Measurements from ENCODE around the gene RGS8.

RGS8 gene

DNA sequence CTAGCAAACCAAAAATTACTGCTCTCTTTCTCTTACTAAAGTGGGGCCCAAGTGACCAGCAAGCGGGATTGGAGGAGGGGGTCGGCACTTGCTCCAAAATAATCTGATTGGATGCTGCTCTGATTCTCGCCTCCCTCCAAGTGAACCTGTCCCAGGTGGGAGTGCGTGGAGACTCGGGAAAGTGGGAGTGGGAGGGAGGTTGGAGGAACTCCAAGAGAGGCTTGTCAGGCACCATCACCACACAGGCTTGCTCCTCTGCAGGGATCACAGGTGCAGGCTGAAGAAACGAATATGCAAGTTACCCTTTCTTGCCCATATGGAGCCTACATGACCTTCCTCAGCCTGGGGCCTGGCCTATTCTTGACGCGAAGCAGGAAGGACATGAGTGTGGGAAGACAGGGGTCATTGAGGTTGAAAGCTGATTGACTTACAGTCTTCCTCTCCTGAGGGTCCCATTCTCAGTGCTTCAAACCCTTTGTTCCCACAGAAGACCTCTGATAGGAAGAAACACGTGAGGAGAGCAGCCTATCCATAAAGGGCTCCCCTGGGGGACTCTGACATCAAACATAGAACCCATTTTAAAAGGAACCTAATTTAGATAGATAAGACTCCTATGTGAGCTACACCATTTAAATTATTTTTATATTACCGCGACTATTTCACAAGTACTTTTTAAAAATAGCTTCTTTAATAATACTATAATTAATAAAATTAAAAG is 14.2 kb downstream of the RGS8 start:
- DNase-seq, result no peak

GRCh38 chr1:182669266-182669665 is 15.1 kb downstream of the RGS8 start:
- no peak for DNase-seq

GRCh38 chr1:182668521-182669054 is 15.8 kb downstream of the RGS8 start:
- no peak for DNase-seq

DNA sequence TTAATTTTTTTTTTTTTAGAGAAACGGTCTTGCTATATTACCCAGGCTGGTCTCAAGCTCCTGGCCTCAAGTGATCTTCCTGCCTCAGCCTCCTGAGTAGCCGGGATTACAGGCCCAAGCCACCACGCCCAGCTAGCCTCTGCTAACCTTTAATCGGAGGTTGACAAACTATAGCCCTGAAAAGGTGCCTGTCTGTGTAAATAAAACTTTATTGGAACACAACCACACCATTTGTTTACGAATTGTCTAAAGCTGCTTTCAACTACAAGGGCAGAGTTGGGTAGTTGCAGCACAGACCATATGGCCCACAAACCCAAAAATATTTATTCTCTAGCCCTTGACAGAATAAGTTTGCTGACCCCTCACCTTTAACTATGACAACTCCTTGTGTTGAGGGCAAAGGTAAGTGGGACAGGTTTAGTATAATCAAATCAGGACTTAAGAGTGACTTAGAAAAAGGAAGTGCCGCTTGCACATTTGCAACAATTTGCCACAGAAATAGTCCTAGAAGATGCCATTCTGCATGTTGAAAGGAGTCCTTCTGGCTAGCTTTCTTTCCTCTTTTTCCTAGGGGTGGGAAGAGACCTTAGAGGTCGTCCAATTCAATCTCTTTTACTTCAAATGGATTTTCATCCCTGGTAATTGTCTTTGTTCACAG is 16.4 kb downstream of the RGS8 start:
- no peak for DNase-seq

- no peak for DNase-seq
Observed at GRCh38 chr1:182666706-182667105, 17.7 kb downstream of the RGS8 start.

DNA sequence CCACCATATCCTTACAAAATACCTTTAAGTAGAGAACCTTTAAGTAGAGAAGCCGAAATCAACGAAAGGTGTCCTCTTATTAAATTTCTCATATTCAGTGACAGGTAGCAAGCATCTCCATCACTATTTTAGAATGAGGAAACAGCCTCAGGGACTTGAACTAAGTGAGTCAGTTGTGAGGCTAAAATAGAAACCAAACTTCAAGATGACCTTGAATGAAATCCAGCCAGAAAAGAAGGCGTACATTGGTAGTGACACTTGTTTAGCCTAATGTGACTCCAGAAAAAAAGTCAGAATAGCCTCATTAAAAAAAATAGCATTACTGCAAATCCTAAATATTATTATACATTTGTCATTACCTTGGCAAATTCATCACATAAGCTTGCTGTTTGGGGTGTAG is 20.1 kb downstream of the RGS8 start:
- DNase-seq, result no peak

- DNase-seq, result no peak
Observed at GRCh38 chr1:182662956-182663355, 21.4 kb downstream of the RGS8 start.

- no peak for DNase-seq
Observed at GRCh38 chr1:182662121-182662890, 22.1 kb downstream of the RGS8 start.

GRCh38 chr1:182658055-182658454 is 26.3 kb downstream of the RGS8 start:
- DNase-seq, result no peak

DNA sequence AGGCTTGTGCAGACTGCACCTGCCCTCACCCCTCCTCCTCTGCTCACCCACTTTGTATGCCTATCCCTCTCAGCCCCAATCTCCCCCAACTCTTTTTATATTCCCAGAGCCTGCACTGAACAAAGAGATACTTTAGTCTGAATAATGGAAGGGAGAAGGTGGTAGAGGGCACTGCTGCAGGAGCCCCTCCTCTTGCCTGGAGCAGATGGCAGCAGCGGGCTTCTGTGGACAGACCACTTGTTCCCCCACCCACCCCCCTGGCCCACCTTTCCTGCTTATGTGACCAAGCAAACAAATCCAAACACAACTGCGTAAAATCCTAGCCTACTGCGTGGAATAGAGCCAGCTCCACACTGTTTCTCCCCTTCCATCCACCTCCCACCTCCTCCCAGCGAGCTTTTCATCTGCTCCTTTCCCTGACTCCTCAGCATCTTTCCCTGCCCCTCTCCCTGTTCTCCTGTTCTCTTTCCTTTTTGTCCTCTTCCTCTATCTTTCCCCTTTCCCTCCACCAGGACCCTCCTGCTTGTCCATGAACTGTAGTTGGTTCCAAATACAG is 27.5 kb downstream of the RGS8 start:
- no peak for DNase-seq

DNA sequence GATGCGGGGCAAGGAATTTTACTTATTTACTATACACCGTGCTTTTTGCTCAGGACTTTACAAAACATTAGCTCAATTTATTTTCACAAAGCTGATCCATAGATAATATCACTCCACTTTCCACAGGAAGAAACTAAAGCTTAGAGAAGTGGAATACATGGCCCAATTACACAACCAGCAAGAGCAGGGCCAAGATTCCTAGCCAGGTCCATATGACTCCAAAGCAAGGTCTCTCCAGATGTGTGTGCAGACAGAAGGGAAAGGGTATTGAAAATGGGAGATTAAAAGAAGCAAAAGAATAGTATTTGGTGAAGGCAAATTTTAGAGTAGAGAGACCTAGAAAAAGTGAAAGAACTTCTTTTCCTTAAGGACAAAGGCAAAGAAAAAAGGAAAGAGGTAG is 30.4 kb downstream of the RGS8 start:
- DNase-seq, result no peak

DNA sequence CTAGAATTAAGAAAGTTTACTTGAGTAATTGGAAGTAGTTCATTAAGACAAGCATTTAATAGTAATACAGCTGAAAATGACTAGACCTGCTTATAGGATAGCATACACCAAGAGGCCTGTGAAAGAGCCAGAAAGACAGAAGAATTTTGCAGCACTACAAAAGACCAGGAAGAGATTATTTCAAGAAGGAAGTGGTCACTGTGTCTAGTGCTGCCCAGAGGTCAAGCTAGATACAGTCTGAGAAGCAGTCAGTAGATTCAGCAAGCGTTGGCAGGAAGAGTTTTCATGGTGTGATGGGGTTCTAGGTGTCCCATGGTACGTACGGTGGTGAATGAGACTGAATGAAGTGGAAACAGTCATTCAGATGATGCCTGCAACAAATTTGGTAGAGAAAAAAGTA is 31.5 kb downstream of the RGS8 start:
- DNase-seq, result no peak

DNA sequence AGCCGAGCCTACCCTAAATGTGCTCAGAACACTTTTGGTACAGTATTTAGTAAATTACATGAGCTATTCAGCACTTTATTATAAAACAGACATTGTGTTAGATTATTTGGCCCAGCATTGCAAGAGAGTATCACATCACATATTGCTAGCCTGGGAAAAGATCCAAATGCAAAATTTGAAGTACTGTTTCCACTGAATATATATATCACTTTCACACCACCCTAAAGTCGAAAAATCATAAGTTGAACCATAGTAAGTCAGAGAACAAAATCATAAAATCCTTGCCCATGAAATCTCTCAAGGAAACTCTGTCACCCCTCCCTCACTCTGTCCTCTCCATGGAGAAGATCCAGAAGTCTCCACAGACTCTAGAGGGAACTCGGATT is 33.1 kb downstream of the RGS8 start:
- DNase-seq, result no peak

DNA sequence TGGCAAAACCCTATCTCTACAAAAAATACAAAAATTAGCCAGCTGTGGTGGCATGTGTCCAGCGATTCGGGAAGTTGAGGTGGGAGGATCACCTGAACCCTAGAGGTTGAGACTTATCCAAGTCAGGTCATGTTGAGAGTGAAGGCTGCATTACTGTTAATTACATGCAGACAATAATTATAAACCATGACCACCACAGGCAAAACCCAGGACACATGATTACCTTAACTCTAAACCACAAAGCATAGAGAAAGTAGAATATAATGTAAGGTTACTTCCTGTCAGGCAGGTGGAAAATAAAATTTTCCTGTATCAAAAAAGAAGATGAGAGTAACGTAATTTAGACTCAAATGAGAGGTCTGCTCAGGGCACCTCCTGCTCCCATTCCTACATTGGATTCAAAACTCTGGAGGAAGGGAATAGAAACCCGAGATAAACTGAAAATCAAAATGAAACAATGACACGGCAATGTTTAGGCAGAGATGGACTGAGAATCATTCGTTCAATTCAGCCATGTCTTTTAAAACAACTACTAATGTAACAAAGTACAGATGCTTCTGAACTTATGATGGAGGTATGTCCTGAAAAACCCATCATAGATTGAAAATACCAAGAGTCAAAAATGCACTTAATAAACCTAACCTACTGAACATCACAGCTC is 33.6 kb downstream of the RGS8 start:
- DNase-seq, result no peak

DNA sequence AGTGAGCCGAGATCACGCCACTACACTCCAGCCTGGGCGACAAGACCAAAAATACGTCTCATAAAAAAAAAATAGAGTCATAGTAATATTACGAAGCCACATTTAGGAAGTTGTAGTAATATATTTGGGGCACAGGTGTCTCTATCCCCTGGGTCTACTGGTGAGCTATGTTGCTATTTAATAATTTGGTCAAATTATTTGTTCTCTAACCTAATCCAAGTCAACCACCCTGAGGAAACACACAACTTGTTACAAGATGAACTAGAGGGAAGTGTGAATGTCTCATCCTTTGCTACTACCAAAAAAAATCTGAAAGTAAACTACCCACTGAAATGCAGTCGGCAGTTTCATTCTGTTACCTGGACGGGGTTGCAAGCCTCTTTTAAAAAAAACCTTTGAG is 35.3 kb downstream of the RGS8 start:
- no peak for DNase-seq

DNA sequence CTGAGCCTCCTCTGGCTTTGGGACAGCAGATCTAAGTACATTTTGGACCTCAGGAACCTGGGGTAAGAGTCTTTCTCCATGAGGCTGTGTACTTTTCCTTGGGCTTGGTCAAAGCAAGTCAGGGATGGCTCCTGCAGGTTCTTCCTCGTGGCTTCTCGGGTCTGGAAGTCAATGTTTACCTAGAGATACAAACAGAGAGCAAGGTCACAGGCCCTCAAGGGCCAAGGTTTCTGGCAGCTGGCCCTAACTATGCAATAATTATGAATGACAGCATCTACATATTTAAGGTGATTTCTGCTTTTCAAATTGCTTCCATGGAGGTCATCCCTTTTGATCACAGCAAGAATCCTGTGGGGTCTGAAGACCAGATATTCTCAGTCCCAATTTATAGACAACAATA is 37.6 kb downstream of the RGS8 start:
- no peak for DNase-seq

GRCh38 chr1:182644886-182645285 is 39.5 kb downstream of the RGS8 start:
- no peak for DNase-seq

DNA sequence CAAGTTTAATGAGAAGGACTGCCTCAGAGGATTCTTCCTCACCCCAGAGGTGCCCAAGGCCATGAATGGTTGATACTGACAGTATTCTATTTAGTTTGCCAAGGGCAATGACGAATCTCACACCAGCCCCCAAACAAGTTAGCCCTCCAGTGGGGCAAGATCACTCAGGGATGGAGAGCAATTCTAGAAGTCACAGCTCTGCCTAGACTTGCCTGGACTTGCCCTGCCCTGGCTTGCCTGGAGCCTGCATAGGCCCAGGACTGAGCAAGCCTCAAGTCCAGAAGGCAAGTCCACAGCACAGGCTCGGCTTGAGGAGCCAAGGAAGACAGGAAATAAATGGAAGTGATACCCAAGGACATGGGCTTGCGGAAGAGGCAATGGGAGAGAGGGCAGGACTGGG is 40.7 kb downstream of the RGS8 start:
- no peak for DNase-seq

DNA sequence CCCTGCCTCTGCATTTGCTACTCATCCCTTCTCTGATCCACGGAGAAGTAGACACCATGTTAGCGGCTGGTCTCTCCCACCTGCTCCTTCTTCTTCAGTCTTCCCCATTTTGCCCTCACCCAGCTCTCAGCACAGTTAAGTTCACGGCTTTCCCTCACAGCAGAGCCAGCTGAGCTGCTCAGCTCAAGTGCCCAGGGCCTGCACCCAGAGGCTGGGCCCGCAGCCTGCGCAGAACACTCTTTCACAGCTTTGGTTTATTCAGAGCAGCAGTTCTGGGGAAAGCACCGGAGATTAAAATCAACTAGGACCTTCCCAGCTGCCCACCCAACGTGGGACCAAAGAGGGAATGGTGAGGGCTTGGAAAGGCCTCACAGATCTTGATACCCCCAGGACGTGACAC is 41.9 kb downstream of the RGS8 start:
- DNase-seq, result no peak

GRCh38 chr1:182641561-182641960 is 42.8 kb downstream of the RGS8 start:
- no peak for DNase-seq

GRCh38 chr1:182639330-182639729 is 45.1 kb downstream of the RGS8 start:
- no peak for DNase-seq

GRCh38 chr1:182637769-182638168 is 46.6 kb downstream of the RGS8 start:
- no peak for DNase-seq

DNA sequence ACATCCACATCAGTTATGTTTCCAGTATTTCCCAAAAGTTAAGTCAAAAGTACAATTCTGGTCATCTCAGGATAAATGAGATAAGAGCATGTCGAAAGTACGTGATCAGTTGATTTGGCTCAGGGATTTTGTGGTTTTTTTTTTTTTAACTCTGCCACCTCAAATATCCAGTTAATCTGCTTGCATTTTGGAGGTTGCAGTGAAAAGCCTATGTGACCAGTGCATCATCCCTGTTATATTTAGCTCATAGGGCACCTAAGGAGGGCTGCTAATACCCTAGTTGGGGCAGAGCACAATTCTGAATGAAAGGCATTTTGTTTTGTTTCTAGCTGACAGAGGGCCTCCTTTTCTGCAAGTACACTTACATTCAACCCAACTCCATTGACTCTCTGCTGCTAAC is 48.5 kb downstream of the RGS8 start:
- no peak for DNase-seq
